ENCODE data around the gene HMGN4. TPM values are rescaled to one million over a fixed set of nuclear protein-coding genes. Genes with fewer than 3 reads are reported as not detected.

Gene HMGN4
- total RNA-seq, 1 donor: 85.1 TPM

DNA sequence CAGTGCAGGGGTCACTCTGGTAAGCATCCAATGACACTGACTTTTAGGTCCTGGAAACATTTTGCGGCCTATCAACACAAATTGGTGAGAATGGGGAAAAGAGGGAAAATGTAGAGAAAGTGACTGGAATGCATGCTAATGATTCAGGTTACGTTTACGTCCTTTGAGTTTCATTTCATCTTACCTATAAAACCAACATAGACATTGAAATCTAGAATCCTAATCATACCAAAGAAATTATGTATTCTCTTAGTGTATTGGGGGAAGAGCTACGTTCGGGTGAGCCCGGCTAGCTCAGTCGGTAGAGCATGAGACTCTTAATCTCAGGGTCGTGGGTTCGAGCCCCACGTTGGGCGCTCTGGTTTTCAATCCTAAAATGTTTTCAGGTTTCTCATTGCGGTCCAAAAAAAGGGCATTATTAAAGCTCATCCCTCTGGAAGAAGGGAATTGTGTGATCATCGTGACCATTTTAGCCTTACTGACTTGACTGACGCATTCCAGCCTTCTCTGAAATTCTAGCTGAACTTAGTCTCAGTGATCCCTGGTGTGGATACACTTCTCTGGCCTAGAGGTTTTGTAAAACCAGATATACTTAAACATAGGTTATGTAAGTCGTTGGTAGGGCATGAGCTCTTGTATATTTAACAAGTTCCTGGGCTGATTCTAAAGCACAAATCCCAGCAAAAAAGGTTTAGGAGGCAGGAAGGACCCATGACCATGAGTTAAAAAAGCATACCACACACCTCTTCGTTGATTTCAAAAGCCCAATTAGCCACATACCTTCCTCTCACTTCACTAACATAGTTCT lies 18.3 kb downstream of the HMGN4 start:
- DNase-seq (ENCODE audit: low read depth): peak; percentile 82
- TF ChIP-seq, protein P1, sequence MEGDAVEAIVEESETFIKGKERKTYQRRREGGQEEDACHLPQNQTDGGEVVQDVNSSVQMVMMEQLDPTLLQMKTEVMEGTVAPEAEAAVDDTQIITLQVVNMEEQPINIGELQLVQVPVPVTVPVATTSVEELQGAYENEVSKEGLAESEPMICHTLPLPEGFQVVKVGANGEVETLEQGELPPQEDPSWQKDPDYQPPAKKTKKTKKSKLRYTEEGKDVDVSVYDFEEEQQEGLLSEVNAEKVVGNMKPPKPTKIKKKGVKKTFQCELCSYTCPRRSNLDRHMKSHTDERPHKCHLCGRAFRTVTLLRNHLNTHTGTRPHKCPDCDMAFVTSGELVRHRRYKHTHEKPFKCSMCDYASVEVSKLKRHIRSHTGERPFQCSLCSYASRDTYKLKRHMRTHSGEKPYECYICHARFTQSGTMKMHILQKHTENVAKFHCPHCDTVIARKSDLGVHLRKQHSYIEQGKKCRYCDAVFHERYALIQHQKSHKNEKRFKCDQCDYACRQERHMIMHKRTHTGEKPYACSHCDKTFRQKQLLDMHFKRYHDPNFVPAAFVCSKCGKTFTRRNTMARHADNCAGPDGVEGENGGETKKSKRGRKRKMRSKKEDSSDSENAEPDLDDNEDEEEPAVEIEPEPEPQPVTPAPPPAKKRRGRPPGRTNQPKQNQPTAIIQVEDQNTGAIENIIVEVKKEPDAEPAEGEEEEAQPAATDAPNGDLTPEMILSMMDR (IDR thresholded peaks at IDR 0.05; ENCODE audit: insufficient read depth, low read depth, low read length): no peak
- no peak overlapping the region for H3K4me3 ChIP-seq (ENCODE audit: low read depth, low read length)

DNA sequence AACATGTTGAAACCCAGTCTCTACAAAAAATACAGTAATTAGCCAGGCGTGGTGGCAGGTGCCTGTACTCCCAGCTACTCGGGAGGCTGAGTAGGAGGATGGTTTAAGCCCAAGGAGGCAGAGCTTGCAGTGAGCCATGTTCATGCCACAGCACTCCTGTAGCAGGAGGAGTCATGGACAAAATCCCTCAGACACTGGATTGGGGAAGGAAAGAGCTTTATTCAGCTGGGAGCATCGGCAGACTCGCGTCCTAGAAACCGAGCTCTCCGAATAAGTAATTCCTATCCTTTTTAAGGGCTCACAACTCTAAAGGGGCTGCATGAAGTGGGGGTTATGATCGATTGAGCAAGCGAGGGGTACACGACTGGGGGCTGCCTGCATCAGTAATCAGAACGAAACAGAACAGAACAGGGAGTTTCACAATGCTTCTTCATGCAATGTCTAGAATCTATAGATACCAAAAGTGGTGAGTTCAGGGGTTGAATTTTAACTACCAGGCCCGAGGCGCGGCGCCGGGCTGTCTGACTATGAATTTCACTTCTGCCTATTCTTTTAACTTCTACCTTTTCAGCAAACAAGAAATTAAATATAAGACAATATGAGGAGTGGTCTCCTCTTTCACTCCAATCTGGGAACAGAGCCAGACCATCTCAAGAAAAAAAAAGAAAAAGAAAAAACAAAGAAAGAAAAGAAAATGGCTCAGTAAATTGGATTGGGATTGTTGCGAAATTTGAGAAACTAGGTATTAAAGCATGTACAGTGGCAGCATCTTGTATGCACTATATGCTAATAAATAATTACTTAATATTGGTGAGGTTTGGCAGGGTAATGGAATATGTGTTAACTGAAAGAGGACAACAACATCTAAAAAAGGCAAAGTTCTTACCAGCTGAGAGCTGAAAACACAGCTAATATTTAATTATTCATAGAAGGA lies 23.6 kb downstream of the HMGN4 start:
- TF ChIP-seq, protein P1 (IDR thresholded peaks at IDR 0.05; ENCODE audit: insufficient read depth, low read depth, low read length): no peak
- H3K4me3 ChIP-seq (ENCODE audit: low read depth, low read length): no peak overlapping the region
- DNase-seq (ENCODE audit: low read depth): no peak

DNA sequence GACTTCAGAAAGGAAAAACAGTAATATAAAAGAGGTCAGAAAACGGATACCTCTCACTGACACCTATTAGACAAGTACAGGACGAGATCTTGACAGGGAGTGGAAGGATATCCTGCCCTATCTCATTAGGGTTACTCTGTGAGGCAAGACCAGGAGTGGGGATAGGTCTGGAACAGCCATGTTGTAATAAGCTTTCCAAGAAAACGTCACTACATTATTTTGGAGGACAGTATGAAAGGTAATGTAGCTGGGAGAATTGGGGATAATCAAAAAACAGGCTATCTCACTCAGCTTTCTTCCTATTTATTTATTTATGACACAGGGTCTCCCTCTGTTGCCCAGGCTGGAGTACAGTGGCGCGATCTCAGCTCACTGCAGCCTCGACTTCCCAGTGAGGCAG lies 25.3 kb downstream of the HMGN4 start:
- TF ChIP-seq, protein P1 (IDR thresholded peaks at IDR 0.05; ENCODE audit: insufficient read depth, low read depth, low read length): no peak
- no peak overlapping the region for H3K4me3 ChIP-seq (ENCODE audit: low read depth, low read length)
- no peak for DNase-seq (ENCODE audit: low read depth)

DNA sequence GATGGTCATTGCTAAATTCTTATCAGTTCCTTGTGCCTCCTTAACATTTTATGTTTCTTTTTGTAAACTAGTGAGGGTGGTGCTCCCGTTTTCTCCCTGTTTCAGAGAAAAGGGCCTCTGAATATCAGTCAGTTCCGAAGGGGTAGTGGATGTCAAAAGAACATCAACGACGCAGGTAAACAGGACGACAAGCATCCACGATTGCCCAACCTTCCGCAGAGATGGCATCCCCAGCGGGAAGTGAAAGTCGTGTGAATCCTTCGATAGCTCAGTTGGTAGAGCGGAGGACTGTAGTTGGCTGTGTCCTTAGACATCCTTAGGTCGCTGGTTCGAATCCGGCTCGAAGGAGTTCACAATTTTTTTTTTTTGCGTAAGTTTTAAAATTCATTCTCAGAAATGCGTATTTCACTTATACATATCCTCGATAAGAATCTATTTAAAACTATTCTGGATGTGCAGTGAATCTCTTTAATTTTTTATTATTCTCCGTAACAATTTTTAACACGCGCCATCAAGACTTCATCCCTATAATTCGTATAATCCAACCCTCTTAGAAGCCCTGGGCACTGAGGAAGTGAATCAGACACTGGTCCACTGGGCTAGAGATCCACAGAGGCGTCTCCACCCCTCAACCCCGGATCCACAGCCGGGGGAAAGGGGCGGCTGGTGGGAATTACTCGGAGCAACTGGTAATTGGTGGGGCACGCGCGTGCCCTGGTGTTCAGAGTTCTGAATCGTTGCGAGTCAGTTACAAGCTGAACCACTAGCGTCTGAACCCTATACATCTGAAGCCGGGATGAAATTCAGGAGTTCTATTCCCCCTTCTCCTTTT lies 30.7 kb downstream of the HMGN4 start:
- DNase-seq (ENCODE audit: low read depth): peak; percentile 94
- TF ChIP-seq, protein P1 (IDR thresholded peaks at IDR 0.05; ENCODE audit: insufficient read depth, low read depth, low read length): peak; percentile 46
- H3K4me3 ChIP-seq (ENCODE audit: low read depth, low read length): peak overlapping the region; percentile 69

DNA sequence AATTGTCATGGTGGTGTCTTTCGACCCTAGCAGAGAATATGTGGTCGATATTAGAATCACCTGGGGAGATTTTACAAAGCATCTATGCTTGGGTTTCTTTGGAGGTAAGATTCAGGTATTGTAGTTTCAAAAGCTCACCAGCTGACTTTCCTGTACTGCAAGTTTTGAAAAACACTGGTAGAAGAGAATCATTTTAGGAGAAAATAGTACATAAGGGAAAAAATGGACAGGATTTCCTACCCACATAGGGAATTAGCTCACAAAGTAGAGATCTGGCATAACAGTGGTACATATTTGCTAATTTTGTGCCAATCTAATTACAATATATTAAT lies 31.2 kb downstream of the HMGN4 start:
- TF ChIP-seq, protein P1 (IDR thresholded peaks at IDR 0.05; ENCODE audit: insufficient read depth, low read depth, low read length): no peak
- peak overlapping the region; percentile 69 for H3K4me3 ChIP-seq (ENCODE audit: low read depth, low read length)
- no peak for DNase-seq (ENCODE audit: low read depth)

DNA sequence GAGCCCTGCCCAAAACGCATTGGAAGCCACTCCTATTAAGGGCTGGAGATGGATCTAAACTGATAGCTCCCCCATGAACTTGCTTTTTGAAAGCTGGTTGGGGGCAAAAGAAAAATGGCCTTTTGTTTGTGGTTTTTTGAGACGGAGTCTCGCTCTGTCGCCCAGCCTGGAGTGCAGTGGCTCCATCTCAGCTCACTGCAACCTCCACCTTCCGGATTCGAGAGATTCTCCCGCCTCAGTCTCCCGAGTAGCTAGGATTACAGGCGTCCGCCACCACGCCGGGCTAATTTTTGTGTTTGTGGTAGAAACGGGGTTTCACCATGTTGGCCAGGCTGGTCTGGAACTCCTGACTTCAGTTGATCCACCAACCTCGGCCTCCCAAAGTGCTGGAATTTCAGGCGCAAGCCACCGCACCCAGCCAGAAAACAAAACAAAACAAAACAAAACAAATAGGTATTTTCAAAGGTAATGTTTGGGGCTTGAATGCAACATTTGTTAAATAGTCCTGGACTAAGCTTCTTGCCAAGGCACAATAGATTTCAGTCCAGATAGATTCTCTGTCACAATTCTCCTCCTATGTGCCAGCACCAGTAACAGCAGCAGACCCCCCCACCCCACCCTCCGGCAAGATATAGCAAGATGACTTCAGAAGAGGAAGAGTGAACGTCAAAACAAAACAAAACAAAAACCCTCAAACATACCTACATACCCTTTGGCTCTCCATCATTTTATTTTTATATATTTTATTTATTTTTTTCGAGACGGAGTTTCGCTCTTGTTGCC lies 32.1 kb downstream of the HMGN4 start:
- H3K4me3 ChIP-seq (ENCODE audit: low read depth, low read length): no peak overlapping the region
- no peak for DNase-seq (ENCODE audit: low read depth)
- TF ChIP-seq, protein P1 (IDR thresholded peaks at IDR 0.05; ENCODE audit: insufficient read depth, low read depth, low read length): no peak

Data from fibroblast of villous mesenchyme (primary cell).